HG03064 (cell line): ENCODE measurements around the gene GNA15.

Source experiments
- ATAC-seq: cut with Tn5 transposase; IDR thresholded peaks from one replicate; pipeline ENCODE4 v1.9.1; 2021; ENCODE audit warnings: low read depth; ENCODE audit not compliant: unreplicated experiment

Gene GNA15

DNA sequence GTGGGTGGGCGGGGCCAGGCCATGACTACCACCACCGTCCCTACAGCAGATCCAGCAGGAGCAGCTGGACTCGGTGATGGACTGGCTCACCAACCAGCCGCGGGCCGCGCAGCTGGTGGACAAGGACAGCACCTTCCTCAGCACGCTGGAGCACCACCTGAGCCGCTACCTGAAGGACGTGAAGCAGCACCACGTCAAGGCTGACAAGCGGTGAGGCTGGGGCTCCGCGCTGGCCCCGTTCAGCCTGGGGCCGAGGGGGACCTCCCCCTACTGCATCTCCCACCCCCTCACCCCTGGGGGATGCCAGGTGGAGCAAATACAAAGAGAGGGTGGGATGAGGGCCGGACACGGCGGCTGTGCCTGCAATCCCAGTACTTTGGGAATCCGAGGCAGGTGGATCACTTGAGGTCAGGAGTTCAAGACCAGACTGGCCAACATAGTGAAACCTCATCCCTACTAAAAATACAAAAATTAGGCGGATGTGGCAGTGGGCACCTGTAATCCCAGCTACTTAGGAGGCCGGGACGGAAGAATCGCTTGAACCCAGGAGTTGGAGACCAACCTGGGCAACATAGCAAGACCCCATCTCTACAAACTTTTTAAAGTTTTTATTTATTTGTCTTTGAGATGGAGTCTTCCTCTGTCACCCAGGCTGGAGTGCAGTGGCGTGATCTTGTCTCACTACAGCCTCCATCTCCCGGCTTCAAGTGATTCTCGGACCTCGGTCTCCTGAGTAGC, 70.6 kb downstream of the GNA15 start:
- no peak for ATAC-seq

DNA sequence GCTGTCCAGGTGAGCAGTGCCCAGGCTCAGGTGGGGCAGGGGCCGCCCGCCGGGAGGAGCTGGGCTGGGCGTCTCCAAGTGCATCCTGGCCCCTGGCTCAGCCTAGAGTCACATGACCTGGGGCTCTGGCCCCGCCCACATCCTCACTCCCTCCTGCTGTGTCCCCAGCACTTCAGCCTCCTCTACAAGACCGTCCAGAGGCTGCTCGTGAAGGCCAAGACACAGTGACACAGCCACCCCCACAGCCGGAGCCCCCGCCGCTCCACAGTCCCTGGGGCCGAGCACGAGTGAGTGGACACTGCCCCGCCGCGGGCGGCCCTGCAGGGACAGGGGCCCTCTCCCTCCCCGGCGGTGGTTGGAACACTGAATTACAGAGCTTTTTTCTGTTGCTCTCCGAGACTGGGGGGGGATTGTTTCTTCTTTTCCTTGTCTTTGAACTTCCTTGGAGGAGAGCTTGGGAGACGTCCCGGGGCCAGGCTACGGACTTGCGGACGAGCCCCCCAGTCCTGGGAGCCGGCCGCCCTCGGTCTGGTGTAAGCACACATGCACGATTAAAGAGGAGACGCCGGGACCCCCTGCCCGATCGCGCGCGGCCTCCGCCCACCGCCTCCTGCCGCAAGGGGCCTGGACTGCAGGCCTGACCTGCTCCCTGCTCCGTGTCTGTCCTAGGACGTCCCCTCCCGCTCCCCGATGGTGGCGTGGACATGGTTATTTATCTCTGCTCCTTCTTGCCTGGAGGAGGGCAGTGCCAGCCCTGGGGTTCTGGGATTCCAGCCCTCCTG, 71.8 kb downstream of the GNA15 start:
- ATAC-seq, result no peak

DNA sequence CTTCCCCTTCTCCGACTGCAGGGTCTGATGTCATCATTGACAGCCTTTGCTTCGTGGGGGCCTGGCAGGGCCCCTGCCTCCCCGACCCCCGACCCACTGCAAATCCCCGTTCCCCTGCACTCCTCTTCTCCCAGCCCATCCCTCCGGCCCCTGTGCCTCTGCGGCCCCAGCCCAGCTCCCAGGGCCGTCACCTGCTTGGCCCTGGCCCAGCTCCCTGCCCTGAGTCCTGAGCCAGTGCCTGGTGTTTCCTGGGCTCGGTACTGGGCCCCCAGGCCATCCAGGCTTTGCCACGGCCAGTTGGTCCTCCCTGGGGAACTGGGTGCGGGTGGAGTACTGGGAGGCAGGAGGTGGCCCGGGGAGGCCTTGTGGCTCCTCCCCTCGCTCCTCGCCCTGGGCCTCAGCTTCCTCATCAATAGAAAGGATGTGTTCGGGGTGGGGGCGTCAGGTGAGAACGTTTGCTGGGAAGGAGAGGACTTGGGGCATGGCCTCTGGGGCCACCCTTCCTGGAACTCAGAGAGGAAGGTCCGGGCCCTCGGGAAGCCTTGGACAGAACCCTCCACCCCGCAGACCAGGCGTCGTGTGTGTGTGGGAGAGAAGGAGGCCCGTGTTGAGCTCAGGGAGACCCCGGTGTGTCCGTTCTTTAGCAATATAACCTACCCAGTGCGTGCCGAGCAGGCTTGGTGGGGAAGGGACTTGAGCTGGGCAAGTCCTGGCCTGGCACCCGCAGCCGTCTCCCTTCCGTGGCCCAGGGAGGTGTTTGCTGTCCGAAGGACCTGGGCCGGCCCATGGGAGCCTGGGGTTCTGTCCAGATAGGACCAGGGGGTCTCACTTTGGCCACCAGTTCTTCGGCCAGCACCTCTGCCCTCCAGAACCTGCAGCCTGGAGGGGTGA, 72.7 kb downstream of the GNA15 start:
- no peak for ATAC-seq

DNA sequence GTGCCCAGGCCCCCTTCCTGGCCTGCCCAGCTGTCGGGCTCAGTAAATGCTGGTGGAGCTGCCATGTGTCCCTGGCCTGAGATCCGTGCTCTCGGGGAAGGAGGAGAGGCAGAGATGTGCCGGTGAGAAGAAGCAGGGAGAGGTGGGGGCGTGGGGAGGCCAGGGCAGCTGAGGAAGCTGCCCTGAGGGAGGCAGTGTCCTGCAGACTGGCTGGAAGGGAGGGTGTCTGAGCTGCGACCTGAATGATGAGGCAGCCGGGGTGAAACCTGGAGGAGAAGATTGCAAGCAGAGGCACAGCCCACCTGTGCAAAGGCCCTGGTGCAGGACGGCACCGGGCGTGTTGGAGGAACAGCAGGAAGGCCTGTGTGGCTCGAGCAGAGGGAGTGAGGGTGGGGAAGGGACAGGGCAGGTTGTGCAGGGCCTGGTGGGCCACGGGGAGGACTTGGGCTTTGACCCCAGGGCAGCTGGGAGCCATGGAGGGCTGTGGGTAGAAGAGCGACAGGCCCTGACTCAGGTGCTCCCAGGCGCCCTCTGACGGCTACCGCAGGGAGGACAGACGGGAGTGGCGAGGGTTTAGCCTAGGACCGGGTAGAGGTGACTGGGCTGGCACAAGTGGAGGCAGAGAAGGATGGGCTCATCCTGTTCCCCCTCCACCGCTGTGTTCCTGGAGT, 74.6 kb downstream of the GNA15 start:
- no peak for ATAC-seq

DNA sequence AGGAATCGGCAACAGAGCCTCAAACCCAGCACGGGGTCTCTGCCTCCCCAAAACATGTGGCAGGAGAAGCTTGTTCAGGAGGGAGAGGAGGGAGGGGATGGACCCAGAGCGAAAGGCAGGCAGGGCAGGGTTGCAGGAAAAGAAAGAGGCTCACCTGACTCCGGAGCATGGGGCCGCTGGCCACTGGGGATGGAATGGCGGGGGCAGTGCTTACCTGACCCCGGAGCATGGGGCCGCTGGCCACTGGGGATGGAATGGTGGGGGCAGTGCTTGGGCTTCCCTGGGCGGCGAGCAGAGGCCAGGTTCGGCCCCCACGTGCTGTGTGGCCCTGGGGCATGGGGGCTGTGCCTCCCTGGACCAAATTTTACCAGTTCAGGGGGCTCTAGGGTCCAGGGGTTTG, 75.4 kb downstream of the GNA15 start:
- no peak for ATAC-seq

DNA sequence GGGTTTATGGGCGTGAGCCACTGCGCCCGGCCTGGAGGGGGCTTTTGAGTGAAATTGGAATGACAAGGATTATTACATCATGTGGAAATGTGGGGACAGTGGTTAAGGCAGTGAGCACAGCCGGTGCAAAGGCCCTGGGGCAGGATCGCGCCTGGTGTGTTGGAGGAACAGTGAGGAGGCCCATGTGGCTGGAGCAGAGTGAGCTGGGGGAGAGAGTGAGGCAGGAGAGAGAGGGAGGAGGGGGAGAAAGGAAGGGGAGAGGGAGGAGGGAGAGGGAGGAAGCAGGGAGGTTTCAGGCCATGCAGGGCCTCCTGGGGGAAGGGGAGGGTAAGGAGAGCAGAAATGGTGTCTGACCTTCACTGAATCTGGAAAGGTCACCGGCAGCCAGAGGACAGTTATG, 77.3 kb downstream of the GNA15 start:
- no peak for ATAC-seq
